Fibroblast of skin of left biceps (primary cell): ENCODE results near the gene POLD2.
A peak's percentile ranks its signal among the peaks of the same experiment; 100 is the strongest.

Source experiments
- DNase-seq, 2 experiments: peaks; one replicate each; pipeline ENCODE4 v3.0.0-alpha.2; 2013; ENCODE audit warnings: low read depth in 2 of 2

POLD2 gene

DNA sequence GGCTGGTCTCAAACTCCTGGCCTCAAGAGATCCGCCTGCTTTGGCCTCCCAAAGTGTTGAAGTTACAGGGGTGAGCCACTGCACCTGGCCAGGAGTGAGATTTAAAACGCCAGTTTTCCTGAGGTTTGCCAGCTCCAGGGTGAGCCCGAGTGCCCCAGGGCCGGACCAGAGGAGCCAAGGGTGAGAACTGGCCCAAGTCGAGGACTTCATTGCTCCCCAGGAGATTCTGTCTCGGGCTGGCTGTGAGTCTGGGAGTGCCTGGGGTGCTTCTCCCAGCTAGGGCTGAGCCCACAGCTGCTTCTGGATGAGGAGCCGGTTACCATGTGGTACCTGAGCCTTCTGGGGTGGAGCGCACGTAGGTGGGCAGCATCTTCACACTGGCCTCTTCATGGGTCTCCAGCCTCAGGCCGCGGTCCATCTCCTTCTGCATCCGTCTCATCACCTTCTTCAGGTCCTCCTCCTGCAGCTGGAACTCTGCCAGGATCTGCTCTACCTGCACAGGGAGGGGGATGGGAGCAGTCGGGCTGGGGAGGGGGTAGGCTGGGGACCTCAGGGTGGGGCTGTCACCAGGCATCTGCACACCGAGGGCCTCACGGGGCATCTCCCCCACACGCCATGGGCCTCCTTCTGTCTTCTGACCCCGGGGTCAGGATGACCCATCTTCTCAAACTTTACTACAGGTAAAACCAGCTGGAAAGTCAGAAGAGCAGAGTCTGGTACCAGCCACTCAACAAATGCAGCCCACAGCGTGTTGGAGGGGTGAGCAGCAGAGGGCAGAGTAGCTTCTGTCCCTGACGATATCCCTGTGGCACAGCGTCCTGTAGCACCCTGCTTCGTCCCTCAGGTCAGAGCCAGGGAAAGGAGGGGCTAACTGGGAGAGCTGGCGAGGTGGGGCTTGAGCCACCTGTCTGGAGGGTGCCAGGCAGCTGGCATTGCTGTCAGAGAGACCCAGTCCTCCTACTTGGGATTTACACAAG is 29.9 kb upstream of the POLD2 start:
- DNase-seq = no peak

DNA sequence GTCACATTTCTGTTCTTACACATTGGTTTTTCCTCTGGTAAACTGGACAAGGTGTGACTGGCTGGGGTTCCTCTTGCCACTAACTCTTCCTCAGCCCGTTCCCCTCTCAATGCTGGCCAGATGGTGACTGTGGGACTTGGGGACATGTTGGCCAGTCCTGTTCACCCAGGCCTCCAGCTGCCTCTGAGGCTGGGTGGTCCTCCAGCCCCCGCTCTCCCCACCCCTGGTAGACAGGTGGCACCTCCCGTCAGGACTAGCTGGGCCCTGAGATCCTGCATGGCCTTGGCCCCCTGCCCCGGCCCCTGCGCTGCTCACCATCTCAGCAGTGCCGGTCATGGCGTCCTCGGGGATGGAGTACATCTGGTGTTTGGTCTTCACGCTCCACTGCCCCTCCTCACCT is 28.6 kb upstream of the POLD2 start:
- no peak for DNase-seq

DNA sequence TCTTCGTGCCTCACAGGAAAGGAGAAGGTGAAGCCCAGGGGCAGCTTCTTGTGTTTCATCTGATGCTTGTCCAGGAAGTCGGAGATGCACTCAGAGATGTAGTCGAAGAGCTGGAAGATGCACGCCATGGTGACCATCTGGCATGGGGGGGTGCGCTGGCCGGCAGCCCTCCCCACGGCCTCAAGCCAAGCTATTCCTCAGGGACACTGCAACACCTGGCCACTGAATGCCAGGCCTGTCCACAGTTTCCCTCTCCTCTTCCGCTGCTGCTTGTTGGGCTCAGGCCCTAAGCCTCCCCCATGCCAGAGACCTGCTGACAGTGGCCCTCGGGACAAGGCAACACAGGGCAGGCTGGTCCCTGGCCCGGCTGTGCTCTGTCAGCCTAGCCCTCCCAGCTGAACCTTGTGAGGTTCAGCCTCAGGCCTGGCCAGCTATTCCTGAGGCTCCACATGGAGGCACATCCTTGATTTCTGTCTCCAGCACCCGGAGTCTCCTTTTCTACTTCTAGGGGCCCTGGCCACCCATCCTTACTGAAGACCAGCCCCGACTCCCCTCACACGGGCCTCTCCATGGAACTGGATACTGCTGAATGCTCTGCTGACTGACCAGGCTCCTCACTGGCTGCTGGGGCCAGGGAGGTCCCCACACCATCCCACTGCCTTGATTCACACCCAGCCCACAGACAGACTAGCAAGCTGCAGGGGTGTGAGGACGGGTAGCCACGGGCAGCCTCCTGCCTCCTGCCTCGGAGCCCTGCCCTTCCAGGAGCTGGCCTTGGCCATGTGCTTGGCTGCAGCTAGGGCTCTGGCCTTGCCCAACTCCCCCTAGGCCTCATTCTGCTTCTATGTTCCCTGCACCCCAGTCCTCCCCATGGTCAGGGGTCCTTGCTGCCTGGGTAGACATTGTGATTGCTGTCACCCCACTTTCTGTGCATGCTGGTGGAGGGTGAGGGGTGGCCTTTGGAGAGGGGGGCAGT is 27.9 kb upstream of the POLD2 start:
- DNase-seq = no peak

DNA sequence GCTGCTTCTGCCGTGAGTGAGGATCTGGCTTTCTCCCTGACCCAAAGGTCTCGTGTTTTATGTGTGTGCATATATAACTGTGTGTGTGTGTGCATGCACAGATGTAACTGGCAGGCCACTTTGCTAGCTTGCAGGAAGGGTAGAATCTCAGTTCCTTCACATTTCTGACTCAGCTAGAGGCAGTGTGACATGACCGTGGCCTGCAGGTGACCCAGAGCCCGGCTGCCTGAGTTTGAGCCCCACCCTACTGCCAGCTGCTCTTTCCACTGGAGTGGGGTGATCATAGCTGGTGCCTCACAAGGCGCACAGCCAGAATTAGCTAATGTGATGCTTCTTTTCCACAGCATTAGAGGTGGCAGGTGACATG is 27.1 kb upstream of the POLD2 start:
- no peak for DNase-seq

DNA sequence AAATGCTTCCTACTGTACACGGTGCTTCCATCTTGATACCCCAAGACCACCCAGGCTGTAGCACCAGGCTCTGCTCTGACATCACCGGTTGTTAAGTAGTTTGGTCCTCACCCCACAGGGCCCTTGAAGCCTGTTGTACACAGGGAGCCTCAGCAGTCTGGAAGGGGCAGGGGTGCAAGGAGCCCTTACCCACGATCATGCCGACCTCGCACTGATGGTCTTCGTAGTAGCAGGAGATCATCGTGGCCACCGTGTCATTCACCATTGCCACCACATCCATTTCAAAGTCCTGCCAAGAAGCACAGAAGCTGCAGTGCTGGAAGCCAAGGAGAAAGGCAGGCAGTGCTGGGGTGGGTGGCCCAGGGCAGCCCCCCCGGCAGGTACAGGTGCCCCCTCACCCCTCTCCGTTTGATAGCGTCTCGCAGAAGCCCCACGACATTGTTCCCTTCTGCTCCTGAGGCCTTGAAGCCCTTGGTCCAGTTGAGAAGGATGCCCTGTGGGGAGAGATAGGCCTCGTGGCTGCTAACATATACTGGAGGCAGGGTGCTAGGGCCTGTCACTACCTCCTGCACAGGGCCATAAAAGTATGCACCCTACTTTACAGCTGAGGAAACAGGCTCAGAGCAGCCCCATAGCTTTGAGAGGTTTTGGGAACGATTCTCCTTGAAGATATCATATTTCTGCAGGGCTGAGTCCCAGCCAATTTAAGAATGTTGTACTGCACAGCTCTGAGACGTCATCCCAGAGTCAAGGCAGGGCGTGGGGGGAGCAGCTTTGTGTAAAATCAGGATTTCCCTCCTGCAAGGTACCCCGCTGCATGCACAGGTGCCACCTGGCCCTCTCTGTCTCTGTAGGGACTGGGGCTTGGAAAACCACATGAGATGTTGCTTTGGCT is 26.5 kb upstream of the POLD2 start:
- DNase-seq = no peak

DNA sequence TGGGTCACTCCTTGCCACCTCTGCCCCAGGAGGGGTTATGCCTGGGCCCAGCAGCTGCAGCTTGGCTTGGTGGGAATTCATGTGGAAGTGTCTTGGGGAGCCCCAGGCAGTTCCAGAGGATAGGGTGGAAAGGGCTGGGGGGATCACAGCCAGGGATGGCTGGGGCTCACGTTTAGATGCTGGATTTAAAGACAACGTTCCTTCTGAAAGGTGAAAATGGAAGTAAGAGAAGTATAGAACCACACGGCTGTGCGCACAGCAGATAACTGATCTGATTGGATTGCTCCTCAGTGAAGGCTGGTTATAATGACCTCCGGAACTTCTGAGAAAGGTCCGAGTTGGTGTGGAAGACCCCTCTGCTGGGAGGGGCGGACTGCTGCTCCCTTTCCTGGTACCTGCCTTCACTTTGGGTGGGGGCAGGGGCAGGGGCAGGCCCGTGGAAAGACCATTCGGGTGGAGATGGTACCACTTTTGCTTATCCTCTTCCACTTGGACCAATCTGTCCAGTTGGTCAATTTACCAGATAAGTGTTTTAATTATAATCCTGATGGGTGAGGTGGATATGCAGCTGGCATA is 25.7 kb upstream of the POLD2 start:
- DNase-seq = no peak

DNA sequence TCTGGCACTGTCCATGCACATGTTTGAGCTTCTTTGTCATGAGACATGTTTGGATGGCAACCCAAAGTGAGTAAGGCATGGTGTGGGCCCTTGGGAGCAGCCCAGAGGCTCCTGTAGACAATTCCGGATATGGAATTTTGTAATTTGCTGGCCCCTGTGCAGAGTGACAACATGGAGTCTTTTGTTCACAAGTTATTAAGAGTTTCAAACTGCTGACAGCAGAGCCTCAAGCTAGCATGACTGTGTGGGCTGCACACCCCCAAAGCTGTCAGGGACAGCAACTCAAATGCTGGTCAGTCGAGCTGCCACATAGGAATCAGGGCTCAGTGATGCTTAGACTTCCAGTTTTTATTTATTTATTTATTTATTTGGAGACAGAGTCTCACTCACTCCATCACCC is 24.8 kb upstream of the POLD2 start:
- DNase-seq = no peak

DNA sequence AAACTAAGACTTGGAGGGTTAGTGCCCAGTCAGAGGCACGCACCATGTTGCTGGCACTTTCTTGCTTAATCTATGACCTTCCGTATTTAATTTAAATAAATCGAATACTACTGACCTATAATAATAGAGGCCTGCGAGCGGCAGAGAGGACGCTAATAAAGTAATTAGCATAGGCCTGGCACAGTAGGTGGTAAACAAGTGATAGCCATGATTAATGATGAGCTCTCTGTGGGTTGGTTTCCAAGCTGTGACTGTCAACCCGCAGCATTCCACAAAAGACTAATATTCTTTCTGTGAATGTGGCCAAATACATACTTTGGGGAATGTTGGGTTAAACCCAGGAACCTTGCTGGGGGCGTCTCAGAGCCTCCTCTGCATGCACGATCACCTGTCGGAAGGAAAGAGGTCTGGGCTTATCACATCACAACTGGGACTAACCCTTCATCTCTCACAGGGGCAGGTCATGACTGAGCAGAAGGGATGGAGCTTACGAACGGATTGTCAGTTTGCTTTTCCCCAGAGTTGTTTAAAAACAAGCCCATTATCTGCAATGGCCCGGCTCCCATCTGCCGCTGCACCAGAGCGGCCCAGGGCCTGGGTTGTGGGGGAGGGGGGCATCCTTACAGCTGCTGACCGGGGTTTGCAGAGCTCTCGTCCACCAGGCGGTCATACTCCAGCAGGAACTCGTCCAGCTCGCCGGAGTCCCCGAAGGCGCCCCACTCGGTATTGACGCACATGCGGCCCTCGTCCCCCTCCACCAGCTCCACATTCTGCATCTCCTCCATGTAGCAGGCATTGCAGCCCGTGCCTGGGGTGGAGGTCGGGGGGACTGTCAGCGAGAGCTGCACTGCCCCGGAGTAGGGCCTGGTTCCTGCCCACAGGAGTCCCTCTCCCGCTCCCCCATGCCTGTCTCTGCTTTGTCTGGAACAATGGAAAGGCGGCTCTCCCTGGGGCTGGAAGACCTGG is 24.0 kb upstream of the POLD2 start:
- DNase-seq = no peak

DNA sequence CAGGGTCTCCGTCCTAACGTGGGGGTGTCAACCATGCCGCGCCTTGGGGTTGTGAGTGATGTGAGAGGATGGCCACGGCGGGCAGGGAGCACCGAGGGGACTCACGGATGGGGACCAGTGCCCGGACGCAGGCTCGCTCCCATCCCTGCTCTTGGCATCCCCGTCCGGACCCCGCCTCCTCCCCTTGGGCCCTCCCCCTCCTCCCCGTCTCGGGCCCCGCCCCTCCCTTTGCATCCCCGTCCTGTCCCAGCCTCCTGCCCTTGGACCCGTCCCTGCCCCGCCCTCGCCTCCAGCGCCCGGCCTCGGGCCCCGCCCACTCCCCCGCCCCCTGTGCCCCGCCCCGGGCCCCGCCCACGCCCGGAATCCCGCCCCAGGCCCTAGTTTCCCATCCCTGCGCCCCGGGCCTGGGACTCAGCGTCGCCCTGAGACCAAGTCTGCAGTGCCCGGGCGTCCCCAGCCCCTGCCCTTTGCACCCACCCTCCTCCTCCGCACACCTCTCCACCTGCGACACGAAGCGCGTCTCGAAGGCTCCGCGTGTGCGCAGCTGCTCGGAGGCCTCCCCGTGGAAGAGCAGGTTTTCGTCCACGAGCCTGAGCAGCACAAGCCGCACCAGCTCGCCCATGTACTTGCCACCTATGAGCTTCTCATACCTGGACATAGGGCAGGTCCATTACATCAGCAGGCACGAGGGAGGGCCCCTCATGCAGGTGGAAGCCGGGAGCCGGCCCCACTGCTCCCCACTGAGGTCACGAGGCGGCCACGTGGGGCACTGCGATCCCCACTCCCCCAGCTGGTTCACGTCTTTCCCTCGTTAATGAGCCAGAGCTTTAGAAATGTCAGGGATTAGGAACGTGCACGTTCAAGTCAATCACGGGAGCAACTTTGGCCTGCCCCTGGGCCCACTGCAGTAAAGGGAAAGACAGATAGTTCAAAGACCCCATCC is 22.9 kb upstream of the POLD2 start:
- peak in 1 of 2 experiments; percentile 21 for DNase-seq

DNA sequence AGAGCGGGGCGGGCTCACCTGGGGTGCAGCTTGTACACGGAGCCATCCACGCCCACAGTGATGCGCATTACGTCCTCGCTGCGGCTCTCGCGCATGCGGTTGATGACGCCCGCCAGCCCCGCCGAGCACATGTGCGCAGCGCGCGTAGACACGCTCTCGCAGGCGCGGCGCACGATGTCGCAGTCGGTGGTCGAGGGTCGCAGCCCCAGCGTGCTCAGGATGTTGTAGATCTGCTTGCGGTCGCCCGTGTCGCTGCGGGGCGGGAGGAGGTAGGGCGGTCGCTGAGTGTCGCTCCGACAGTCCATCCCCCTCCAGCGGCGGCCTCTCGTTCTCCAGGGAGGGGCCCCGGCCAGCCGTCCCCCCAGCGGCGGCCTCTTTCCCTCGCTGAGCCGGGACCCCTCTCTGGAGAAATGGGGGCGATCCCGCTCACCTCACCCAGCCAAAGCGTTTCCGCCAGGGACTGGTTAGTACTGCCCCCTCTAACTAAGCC is 22.2 kb upstream of the POLD2 start:
- no peak for DNase-seq

DNA sequence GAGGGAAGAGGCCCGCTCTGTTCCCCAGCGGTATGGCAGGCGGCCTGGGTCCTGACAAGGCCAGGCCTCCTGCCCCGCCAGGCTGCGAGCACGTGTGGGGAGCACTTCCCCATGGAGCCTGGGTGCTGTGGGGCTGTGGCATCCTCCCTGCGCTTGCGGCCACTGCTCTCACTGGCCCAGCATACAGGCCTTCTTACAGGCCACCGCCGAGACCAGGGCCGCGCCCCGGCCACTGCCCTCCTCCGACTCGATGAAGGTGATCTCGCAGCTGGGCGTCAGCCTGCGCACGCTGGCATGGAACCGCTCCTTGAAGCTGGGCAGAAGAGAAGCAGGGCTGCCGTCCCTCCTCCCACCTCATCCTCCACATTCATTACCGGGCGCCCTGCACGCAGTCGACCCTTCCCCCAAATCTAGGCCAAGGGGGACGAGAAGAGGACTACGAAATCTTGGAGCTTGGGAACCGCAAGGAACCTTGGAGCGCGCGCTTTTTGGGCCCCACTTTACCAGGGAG is 21.7 kb upstream of the POLD2 start:
- no peak for DNase-seq

DNA sequence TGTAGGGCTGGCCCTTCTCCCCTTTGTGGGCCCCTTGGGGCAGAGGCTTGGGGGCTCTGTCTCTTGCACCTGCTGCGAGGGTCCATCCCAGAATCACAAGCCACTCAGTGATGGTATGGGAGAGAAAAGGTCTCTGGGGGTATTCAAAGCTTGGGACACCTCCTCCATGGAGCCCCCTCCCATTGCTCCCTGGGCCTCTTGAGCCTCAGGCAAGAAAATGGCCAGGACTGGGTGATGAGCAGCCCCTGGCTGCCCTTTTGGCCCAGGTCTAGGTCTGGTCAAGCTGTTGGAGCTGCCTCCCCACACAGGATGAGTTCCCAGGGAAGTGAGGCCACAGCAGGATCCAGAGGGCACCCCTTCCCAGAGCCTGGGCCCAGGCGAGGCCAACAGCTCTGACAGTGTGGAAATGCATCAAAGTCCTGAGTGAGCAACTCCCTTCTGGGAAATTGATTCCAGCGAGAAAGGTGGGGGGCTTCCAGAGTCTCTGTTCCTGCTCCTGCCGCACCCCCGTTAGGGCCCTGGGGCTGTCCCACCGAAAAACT is 21.1 kb upstream of the POLD2 start:
- no peak for DNase-seq

DNA sequence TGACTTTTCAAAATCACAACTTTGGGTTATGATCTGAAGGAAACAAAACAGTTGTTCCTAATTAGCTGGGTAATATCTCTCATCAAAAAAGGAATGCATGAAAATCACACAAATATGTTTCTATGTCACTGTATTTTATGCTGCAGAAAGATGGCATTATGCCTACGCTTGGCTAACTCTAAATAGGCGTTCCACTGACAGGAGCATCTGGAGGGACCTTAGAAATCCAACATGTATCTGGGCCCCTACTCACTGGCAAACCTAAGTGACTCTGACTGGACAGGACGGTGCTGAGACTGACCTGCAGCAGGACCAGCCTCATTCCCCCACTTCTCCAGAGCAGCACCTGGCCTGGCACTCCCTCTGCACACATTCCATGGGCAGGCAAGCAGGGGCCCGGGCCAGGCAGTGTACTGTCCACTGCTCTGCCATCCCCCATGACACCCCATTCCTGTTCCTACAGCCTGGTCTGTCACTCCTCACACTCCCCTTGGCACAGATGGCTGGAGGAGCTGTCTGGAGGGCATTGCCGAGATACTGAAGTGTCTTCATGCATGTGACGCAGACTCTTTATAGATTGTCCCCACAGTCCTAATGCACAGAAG is 20.4 kb upstream of the POLD2 start:
- DNase-seq = no peak

DNA sequence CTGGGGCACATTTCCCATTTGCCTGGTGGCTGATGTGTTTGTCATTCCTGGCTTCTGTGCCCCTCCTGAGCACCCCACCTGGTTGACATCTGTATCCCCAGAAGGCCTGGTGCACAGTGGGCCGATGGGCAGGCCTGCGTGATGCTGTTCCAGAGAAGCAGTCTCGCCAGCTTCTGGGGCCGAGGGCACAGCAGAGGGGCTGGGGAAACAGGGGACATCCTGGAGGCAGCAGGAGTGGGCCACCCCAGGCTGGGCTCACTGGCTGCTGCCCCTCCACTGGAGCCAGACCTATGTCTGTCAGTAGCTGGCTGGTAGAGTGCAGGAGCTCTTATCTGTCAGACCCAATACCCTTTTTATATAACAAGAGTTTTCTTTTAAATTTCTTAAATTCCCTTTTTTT is 18.7 kb upstream of the POLD2 start:
- no peak for DNase-seq

DNA sequence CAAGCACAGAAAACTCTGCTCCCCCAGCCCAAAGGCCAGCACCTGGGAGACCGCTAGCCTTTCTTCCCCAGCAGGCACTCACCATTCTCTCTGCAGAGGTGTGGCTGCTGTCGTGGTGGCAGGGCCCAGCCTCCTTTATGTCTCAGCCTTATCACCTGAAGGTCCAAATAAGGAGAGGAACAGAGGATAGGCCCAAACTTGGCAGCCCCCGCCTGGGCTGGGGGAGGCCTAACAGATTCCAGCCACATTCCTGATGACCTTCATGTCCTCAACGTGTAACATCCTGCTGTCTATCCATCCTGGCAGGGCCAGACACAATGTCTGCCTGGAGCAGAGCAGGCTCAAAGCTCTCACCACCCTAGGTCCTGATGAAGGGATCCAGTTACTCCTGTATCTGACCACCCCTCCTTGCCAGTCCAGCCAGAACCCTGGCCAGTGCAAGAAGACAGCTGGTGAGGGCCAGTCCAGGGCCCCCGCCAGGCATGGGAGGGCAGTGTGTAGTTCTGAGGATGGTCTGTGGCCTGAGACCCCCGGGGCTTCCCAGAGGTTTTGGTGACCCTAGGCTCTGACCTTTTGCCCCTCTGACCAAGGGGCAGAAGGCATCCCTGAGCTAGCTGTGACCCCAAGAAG is 18.0 kb upstream of the POLD2 start, which contains the start of gene MYL7:
MYL7 (minus strand) TSS at position 112 of the 630 bp plus-strand sequence; CDS start at position 85, 27 bp downstream.
- no peak for DNase-seq

DNA sequence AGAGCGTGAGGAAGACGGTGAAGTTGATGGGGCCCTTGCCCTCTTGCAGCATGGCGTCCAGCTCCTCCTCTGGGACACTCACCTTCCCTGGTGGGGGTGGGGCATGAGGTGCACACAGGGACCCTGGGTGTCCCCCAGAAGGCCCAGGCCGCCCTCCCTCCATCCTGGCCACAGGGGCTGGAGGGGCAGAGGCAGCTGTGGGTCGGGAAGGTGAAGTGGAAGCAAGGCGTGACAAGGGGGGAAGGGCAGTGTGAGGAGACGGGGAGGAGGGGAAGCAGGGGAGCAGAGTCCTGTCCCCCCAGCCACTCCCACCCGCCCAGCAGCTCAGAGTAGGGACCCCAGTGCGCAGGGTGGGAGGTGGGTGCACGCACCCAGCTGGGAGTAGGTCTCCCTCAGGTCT is 17.0 kb upstream of the POLD2 start:
- DNase-seq = no peak
